ENCODE data around the gene CLEC5A.
"Not testable (repeated sequence)": the region's sequence is repeated elsewhere in the genome, so short reads cannot be mapped to it uniquely, and the experiment has no call there.

CLEC5A gene

DNA sequence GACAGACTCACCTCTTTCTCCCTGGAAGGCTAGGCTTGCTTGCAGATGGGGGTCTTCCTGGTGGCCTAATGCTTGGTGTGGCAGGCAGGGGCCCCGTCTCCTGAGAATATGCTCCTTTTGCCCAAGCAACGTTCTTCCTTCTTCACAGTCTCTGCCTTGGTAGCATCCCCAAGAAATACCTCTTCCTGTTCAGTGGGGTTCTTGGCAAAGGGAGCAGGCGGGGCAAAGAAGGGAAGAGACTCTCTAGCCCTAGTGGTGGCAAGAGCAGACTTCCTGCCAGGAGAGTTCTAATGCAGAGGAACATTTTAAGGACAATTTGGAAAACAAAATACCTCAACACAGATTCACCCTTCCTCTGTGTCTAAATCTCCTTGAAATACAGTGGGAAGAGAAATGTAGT, at the start of gene CLEC5A:
Gene CLEC5A, minus strand, starts transcription at position 179 of the 400 bp plus-strand sequence. CDS start 682 bp downstream, outside the sequence.
- DNase-seq: no peak

DNA sequence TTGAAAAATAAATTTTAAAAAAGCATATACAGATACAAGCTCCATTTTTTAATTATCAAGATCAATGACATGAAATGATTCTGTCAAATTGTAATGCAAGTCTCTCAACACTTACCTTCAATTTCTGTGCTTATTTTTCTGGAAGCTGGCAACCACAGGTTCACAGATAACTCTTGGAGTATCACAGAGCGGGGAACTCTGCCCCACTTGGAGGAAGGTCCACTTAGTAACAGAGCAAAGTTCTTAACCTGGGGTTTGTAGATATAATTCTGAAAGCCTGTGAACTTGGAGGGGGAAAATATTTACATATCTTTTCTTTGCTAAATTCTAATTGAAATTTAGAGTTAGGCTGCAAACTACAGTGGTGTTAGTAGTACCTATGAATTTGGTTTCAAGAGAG, 46.6 kb upstream of the CLEC5A start:
- DNase-seq: no peak

DNA sequence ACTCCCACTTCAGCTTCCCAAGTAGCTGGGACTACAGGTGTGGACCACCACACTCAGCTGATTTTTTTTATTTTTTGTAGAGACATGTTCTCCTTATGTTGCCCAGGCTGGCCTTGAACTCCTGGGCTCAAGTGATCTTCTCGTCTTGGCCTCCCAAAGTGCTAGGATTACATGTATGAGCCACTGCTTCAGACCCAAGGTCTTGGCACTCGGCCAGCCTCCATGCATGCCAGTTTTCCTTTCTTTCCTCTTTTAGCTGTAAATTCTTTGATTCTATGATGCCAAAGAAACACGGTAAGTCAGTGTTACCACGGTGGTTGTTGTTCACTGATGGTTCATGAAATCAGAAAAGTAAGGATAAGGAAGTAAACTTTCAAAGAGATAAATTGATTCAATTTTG, 45.9 kb upstream of the CLEC5A start:
- DNase-seq: no peak

DNA sequence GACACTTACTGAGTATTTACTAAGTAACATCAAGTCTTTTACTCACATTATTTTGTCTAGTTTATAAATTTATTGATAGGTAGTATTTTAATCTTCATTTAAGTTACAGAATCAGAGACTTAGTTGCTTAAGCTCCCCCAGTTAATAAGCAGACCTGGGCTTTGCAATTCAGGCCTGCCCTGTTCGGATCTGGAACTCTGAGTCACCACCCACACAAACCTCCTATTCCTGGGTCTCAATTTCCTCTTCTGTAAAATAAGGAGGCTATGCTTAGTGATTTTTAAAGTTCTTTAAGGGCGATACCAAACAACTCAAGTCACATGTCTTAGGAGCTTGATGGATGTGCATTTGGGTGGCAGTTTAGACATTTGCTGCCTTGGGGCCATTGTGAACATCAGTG, 45.4 kb upstream of the CLEC5A start:
- no peak for DNase-seq

DNA sequence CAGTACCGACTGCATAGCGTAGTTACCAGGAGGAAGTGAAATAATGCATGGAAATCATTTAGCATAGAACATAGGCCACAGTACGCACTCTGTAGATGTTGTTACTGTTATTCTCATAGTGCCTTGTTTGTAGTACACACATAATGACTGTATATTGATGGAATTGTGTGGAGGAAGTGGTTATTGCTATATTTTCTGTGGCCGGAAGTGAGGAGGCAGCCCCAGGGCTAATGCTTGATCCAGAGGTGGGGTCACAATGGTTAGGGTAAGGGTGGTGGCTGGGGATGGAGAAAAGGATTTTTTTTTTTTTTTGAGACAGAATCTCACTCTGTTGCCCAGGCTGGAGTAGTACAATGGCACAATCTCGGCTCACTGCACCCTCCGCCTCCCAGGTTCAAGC, 44.4 kb upstream of the CLEC5A start:
- no peak for DNase-seq

DNA sequence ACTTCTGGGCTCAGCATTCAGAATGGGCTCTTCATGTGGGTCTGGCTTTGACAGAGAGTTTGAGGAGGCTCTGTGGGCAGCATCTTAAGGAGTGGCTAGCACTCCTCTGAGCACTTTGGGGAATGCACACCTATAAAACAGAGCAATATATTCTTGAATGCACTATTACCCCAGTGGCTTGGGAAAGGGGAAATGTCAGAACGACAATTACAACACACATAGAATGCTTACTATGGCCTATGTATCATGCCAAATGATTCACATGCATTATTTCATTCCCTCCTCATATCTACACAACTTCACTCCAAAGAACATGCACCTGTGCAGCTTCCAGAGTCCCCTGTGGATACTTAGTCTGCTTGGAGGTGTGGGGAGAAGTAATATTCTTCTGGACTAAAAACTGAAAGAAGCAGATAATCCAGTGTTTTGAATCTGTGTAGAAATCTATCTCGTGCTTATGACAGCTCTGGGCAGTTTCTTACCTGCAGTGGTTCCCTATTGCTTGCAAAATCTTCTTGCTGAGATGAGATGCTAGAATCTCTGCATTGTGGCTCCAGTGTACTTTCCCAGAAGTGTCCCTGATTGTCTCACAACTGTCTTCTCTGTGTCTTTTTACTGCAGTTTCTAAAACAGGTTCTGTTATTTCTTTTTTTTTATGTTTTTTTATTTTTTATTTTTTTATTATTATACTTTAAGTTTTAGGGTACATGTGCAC, 43.4 kb upstream of the CLEC5A start:
- no peak for DNase-seq

DNA sequence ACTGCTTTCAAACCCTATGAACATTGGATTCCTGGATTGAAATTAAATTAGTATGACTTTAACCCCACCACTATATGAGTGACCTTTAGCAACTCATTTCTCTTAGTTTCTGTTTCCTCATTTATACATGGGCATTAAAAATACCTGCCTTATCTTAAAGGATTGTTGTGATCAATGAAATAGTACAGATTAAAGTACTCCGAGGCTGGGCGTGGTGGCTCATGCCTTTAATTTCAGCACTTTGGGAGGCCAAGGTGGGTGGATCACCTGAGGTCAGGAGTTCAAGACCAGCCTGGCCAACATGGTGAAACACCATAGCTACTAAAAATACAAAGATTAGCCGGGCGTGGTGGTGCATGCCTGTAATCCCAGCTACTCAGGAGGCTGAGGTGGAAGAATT, 41.0 kb upstream of the CLEC5A start:
- not testable (repeated sequence) for DNase-seq

DNA sequence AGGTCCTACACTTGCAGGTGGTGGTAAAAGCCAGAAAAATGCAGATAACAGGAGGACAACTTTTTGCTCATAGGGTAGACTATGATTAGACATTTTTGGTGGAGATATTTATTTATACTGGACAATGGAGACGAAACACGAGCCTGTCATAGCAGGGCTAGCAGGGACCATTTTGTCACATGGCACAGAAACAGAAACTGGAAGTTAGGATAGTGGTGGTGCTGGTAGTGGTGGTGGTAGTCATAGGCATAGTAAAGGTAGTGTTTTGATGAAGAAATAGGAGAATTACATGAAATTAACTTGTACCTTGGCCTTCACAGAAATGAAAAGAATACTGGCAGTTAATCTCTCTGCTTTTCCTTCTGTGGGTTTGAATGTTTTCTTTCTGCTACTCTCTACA, 40.1 kb upstream of the CLEC5A start:
- no peak for DNase-seq

DNA sequence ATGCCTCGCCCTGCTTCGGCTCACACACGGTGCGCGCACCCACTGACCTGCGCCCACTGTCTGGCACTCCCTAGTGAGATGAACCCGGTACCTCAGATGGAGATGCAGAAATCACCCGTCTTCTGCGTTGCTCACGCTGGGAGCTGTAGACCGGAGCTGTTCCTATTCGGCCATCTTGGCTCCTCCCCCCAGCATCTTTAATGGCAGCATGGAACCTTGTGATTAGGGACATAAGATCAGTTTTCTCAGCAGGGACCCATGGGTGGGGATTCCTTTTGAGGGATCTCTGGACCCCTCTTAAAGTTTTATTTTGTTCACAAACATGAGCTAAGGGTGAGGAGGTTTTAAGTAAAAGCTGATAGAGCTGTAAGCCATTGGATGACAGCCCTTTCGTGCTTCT, 39.2 kb upstream of the CLEC5A start:
- not testable (repeated sequence) for DNase-seq

DNA sequence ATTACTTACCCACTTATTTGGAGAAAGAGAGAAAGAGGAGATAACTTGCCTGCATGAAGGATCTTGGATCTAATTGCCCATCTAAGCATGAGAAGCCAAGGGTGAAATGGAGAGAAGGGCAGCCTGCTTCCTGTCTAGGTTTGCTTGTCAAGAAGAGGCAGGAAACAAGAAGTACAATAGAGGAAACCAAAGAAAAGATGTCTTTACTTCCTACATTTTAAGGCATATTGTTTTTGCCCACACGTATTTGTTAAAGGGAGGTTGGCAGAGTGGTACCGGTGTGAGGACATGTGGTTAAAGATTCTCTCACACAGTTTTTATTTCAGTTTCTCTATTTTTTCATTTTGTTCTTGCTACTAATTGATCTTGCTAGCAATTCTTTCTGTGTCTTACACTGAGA, 32.8 kb upstream of the CLEC5A start:
- no peak for DNase-seq

DNA sequence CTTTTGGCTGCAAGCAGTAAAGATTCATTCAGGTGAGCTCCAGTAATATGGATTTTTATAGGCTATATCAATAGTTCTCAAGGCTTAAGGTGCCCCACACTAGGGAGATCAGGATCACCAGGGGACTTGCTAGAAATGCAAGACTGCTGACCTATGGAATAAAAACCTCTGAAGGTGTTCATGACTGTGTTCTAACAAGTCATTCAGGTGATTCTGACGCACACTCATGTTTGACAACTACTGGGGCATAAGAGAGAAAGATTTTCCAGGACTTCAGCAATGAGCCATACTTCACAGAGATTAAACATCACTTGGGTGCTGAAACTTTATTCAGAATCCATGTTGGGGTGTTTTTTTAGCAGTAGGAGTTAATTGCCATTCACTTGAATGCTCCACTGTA, 31.6 kb upstream of the CLEC5A start:
- no peak for DNase-seq

DNA sequence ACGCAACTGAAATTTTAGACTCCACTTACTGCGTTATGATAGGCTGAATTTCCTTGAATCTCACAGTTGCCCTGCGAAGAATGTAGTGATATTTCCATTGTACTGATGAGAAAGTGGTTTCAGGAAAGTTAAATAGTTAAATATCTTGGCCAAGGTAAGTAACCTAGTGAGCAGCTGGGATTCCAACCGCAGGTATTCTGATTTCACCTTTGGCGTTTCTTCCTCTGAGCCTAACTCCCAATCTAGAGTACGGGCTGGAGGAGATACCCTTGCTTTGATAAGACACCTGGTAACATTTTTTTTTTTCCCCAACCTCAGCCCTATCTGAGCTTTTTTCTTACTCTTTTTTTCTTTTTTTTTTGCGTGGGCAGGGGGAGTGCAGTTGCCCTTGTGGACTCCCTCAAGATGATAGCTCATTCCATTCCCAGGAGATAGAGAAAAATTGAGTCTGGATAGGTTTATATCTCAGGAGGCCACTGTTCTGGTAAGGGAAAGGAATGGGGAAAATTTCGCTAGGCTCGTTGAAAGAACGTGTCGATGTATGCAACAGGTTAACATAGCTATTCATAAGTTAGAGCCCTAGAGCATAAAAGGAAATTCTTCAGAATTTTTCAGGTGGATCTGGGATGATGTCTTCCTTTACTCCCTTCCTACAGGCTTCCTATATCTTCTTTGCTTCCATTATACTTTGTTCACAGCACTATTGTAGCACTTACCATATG, 29.9 kb upstream of the CLEC5A start:
- no peak for DNase-seq

DNA sequence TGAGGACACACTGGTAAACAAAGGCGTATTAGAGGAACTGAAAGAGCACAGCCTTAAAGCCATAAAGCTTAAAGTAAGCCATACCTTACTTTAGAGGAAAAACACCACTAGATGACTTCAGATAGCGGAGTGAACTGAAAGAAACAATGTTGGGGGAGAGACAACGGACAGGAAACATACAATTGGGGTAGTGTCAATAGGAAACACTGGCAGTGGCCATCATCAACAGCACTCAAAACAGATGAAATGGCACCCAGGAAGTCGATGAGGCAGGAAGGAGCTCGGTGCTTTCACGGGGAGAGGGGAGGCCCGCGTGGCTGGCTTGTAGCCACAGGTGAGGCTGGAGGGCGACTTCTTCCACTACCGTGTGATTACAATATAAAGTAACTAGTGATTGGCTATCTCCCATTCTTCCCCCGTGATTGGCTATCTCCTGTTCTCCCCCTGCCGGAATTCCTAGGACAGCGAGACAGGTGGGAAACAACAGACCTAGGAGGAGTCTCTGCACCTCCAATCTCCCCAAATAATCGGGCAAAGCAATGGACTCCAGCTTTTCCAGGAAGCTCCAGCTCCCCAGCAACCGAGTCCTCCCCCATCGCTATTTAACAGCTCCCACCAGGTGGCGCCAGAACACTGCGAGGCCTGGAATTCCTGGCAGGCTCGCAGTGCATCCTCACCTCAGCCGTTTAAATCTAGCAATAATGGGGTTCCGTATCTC, 29.2 kb upstream of the CLEC5A start:
- peak; percentile 83 for DNase-seq

DNA sequence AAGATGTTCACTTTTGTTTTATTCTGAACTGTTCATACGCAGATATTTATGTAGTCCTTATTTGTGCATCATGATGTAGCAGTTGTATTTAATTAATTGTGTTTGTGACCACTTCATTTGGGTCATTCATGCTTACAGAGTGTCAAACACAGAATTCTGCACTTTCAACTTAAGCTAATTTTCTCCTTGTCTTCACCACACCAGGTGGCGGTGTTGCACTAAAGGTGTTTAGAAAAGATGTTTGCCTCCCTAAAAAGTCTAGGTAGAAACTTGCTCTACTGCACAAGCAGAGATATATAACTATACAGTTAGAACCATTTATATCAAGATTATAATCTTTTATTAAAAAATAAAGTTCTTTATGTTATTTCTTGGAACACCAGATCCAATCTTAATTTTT, 28.1 kb upstream of the CLEC5A start:
- DNase-seq: no peak

DNA sequence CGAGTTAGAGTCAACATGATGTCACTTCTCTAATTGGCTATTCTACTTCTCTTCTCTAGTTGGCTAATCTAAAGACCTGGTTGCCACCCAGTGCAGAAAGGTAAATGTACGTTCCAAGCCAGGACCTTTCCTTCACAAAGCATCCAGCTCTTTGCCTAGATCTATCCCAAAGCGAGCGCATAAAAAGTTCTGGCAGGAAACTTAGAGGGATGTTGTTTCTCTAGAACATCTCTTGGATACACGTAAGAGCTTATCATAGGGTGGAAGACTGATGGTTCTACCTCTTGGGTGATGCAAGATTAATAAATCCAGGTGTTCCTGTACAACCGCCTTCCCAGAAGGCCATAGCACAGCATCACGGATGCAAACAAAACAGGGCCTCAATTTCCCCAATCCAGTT, 26.9 kb upstream of the CLEC5A start, which contains the start of gene TAS2R38:
Gene TAS2R38, minus strand, starts transcription at position 101 of the 400 bp plus-strand sequence. Its CDS starts 84 bp downstream, at position 17.
- no peak for DNase-seq

DNA sequence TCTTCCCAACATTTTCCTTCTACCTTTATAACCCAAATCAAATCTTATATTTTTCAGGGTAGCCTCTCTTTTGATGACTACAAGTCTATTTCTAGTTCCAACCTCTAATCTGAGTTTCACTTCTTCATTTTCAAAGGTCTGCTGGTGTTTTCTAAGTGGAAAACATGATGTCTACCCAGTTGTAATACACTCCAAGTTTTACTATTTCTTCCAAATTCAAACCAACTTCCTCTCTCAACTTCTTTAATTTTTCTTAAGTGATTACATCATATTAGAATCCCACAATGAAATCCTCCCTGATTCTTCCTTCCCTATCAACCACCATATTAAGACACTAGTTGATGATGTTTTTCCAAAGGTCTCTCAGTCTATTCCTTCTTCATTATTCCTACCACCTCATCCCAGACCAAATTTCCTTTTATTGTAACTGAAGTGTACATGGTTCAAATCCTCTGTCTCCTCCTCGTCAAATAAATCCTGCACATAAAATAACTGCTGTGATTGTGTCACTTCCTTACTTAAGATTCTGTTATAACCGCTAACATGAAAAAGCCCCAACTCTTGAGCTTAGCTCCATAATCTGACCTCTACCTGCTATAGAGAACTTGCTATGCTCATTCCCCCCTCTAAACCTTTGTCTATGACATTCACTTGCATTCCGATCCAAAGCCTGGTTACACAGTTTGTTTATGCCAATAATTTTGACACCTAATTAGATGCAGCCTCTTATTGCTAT, 14.1 kb upstream of the CLEC5A start:
- DNase-seq: no peak

DNA sequence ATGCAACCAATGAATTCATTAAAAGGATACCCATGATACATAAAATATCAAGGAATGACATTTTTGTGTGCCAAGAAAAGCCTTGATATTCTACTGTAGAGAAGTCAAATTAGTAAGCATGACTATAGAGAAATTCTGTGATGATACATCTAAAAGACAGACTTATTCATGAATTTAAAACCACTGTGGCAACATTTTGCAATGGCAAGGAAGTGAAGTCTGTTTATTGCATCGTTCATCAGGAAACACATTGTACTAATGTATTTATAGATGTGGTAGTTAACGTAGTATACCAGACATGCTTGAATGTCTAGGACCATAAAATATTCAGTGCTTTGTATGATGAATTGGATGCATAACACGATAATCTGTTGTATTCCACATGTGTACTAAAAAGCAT, 9.3 kb upstream of the CLEC5A start:
- DNase-seq: no peak

DNA sequence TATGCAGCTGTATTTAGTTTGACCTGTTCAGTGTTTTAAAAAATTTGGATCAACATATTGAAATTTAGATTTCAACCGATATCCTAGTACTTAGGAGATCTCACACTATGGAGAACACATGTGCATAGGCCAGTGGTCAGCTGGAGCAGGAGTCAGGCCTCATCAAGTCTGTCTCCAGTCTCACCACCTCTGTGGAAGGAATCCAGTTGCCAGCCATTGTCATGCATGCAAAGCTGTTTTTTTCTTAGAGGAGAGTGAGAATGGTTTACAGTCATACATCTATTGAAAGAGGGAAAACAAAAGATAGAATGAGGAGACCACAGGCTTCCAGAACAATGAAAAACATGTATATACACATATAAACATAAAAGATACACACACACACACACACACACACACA, 7.6 kb upstream of the CLEC5A start:
- DNase-seq: no peak

DNA sequence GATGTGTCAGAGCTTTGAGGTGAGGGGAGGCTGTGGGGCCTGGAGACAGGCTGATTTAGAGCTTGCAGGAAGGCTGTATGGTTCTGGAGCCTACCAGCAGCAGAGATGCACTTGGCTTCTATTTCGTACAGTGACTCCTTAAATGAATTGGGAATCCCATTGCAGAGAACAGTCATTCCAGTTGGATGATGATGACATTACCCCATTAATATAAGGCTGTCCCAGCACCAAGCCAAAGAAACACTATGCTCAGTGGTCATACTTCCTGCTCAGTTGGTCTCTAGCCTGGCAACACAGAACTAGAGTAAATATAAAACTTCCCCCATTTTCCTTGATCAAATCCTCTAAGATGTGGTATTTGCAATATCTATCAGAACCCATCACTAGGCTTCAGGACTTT, 5.7 kb upstream of the CLEC5A start:
- no peak for DNase-seq

DNA sequence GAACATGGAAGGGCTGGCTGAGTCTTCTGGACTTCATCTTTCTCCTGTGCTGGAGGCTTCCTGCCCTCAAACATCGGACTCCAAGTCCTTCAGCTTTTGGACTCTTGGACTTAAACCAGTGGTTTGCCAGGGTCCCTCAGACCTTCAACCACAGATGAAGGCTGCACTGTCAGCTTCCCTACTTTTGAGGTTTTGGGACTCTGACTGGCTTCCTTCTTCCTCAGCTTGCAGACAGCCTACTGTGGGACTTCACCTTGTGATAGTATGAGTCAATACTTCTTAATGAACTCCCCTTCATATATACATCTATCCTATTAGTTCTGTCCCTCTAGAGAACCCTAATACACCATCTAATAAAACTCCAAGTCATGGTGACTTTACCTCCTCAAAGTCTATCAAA, 4.0 kb upstream of the CLEC5A start:
- no peak for DNase-seq

DNA sequence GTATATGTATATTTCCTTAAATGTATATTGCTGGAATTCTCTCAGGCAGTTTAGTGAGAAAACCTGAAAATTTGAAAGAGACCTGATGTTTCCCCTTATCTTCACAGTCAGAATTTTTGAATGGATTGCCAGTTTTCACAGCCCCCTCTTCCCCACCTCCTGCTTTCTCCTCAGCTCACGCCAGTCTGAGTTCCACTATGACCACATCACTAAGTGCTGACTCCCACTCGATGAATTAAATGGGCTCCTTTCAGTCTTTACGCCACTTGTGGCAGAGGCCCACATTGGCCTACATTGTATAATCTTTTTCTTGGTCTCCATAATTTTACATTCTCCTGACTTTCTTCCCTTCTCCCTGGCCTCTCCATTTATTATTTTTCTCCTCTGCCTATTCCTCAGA, 3.1 kb upstream of the CLEC5A start:
- DNase-seq: no peak

DNA sequence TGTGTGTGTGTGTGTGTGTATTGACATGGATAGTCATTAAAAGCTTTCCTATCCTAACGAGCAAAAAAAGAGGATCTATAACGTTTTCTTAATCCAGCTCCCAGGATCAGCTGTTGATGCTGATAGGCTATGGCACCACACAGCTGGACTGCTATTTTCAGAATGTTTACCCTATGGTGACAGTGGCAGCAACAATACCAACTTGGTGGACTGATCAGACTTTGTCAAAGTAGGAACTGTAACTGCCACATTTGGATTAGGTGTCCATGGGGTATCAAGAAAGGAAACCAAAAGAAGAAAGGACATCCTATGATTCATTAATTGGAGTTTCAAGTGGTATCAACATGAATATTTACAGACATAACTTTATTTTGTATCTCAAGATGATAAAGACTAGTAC, 2.7 kb upstream of the CLEC5A start:
- no peak for DNase-seq

DNA sequence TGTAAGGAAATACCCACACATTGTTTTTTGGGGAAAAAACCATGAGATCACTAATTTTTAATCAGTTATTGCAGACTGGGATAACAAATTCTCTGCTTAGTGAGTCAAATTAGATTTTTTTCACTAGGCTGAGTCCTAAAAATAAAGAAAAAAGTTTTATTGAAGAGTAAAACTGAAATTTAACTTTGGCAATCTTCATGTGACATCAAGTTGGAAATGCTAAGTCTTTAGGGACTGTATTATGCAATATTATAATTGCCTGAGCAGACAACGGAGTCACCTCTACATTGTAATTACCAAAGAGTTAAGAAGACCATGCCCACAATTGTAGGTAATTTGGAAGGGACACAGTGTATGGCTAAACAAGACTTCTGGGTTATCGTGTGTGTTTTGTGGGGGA, 2.2 kb upstream of the CLEC5A start:
- DNase-seq: no peak
